SK-N-SH (cell line): ENCODE data around the gene CDKL4. TPM values are rescaled to one million over a fixed set of nuclear protein-coding genes. Genes with fewer than 3 reads are reported as not detected.

Experiments
- CTCF ChIA-PET: fragments of 300-600, 350-600 bp; formaldehyde crosslinking; extraction: SDS; loops from one replicate; lab custom pipeline; 2021; lab: Yijun Ruan, JAX
- POLR2A ChIA-PET: fragments of 350-600 bp; sonication (Branson Sonifier 250); formaldehyde crosslinking; extraction: SDS; loops from one replicate; lab custom pipeline; 2020; ENCODE audit warnings: antibody characterized with exemption, inconsistent platforms; lab: Yijun Ruan, JAX
- DNase-seq: peaks from one replicate; pipeline ENCODE4 v3.0.0; 2012
- H2AFZ ChIP-seq: fragments of 200-600 bp; sonication (generic); 2 replicates; pipeline ENCODE4 v1.8.1; 2016; ENCODE audit warnings: antibody characterized with exemption, mild to moderate bottlenecking, low read depth
- H3F3A ChIP-seq: fragments of 200-600 bp; sonication (generic); replicated peaks from 2 replicates; pipeline ENCODE3; 2016; ENCODE audit warnings: antibody characterized with exemption, mild to moderate bottlenecking; ENCODE audit not compliant: insufficient read depth
- H3K27ac ChIP-seq, 2 experiments: fragments of 200-500 bp in 1 of 2; fragments of 200-600 bp in 1 of 2; sonication (Bioruptor generic) in 1 of 2; sonication (generic), shearing (Covaris generic) in 1 of 2; 2 replicates each; pipeline versions ENCODE4 v1.5.1 to v1.6.1; 2014 to 2016; ENCODE audit warnings: low read depth in 2 of 2, inconsistent platforms in 1 of 2, low read length in 1 of 2, mild to moderate bottlenecking in 1 of 2, mixed read lengths in 1 of 2
- H3K27me3 ChIP-seq: fragments of 200-600 bp; sonication (generic), shearing (Covaris generic); 2 replicates; pipeline ENCODE4 v1.6.1; 2016; ENCODE audit warnings: mixed run types; ENCODE audit not compliant: insufficient read depth
- H3K36me3 ChIP-seq, 2 experiments: fragments of 200-500 bp in 1 of 2; fragments of 200-600 bp in 1 of 2; sonication (Bioruptor generic) in 1 of 2; sonication (generic) in 1 of 2; replicated peaks in 1 of 2; 2 replicates each; pipeline versions ENCODE3 to v1.5.1; 2014 to 2016; ENCODE audit warnings: low read length in 1 of 2, mild to moderate bottlenecking in 1 of 2; ENCODE audit not compliant: insufficient read depth in 2 of 2, control insufficient read depth in 1 of 2
- H3K4me1 ChIP-seq, 2 experiments: fragments of 200-500 bp in 1 of 2; fragments of 200-600 bp in 1 of 2; sonication (Bioruptor generic) in 1 of 2; sonication (generic), shearing (Covaris generic) in 1 of 2; 2 replicates each; pipeline versions ENCODE4 v1.5.1 to v1.6.1; 2014 to 2016; ENCODE audit warnings: low read depth in 1 of 2, low read length in 1 of 2, mixed run types in 1 of 2; ENCODE audit not compliant: insufficient read depth in 2 of 2, control insufficient read depth in 1 of 2
- H3K4me2 ChIP-seq: fragments of 200-600 bp; sonication (generic), shearing (Covaris generic); 2 replicates; pipeline ENCODE4 v1.6.1; 2017; ENCODE audit warnings: mixed run types
- H3K4me3 ChIP-seq, 2 experiments: fragments of 200-500 bp in 1 of 2; fragments of 200-600 bp in 1 of 2; sonication (Bioruptor generic) in 1 of 2; sonication (generic), shearing (Covaris generic) in 1 of 2; 2 replicates each; pipeline versions ENCODE4 v1.5.1 to v1.8.1; 2014 to 2016; ENCODE audit warnings: low read depth in 2 of 2, inconsistent platforms in 1 of 2, low read length in 1 of 2, mild to moderate bottlenecking in 1 of 2, mixed read lengths in 1 of 2, moderate library complexity in 1 of 2
- H3K79me2 ChIP-seq: fragments of 200-600 bp; sonication (generic); 2 replicates; pipeline ENCODE4 v1.8.1; 2017; ENCODE audit warnings: mild to moderate bottlenecking; ENCODE audit not compliant: insufficient read depth
- H3K9ac ChIP-seq: fragments of 200-600 bp; sonication (generic); 2 replicates; pipeline ENCODE4 v1.6.1; 2017; ENCODE audit warnings: mixed run types
- H3K9me2 ChIP-seq: fragments of 200-600 bp; sonication (generic); 2 replicates; pipeline ENCODE4 v1.6.1; 2017; ENCODE audit warnings: mixed run types
- H3K9me3 ChIP-seq: fragments of 200-600 bp; sonication (generic); 2 replicates; pipeline ENCODE4 v1.6.1; 2017; ENCODE audit warnings: mixed run types, mild to moderate bottlenecking, moderate library complexity
- H4K20me1 ChIP-seq: fragments of 200-600 bp; sonication (generic); 2 replicates; pipeline ENCODE4 v1.6.1; 2017; ENCODE audit warnings: mild to moderate bottlenecking, mixed run types; ENCODE audit not compliant: insufficient read depth
- CHD2 ChIP-seq: fragments of 150-350 bp; IDR thresholded peaks from 2 replicates; pipeline ENCODE4 v1.6.1; 2018; ENCODE audit warnings: low read length; ENCODE audit not compliant: partially characterized antibody
- CTCF ChIP-seq: fragments of 200-600 bp; sonication (generic); IDR thresholded peaks from 2 replicates; pipeline ENCODE4 v1.6.1; 2017; ENCODE audit warnings: antibody characterized with exemption, mild to moderate bottlenecking, moderate library complexity
- FOSL2 ChIP-seq: IDR thresholded peaks from 2 replicates; pipeline ENCODE4 v1.4.0; 2012; ENCODE audit warnings: low read depth, mild to moderate bottlenecking, moderate library complexity, borderline replicate concordance
- FOXJ3 ChIP-seq: sonication (generic); formaldehyde crosslinking; IDR thresholded peaks from 2 replicates; pipeline ENCODE4 v1.5.1; 2020; ENCODE audit warnings: mild to moderate bottlenecking, missing genetic modification reagents
- JUND ChIP-seq: IDR thresholded peaks from 2 replicates; pipeline ENCODE4 v1.4.0; 2012
- MAX ChIP-seq: IDR thresholded peaks from 2 replicates; pipeline ENCODE4 v1.4.0; 2012; ENCODE audit warnings: low read depth
- NRF1 ChIP-seq: IDR thresholded peaks from 2 replicates; pipeline ENCODE4 v1.6.1; 2012; ENCODE audit warnings: low read depth, mild to moderate bottlenecking, low read length
- PBX3 ChIP-seq: IDR thresholded peaks from 2 replicates; pipeline ENCODE4; 2012
- TEAD4 ChIP-seq: IDR thresholded peaks from 2 replicates; pipeline ENCODE4 v1.4.0; 2012; ENCODE audit warnings: mild to moderate bottlenecking, borderline replicate concordance; ENCODE audit not compliant: insufficient read depth
- USF2 ChIP-seq: fragments of 150-350 bp; IDR thresholded peaks from 2 replicates; pipeline ENCODE4 v1.6.1; 2017; ENCODE audit warnings: antibody characterized with exemption, low read length, low read depth, borderline replicate concordance
- YY1 ChIP-seq: IDR thresholded peaks from 2 replicates; pipeline ENCODE4 v1.4.0; 2012; ENCODE audit warnings: low read depth, mild to moderate bottlenecking
- ZBTB33 ChIP-seq: IDR thresholded peaks from 2 replicates; pipeline ENCODE4 v1.4.0; 2012; ENCODE audit warnings: low read depth, borderline replicate concordance
- WGBS: methylation state at CpG from one replicate; pipeline ENCODE4 v1.1.6; 2017; ENCODE audit warnings: low lambda C conversion rate; 5-methylcytosine and 5-hydroxymethylcytosine counted together
- polyA plus RNA-seq, 3 experiments: library from polyadenylated mRNA; depleted of rRNA; stranded (reverse); fragments of >200 nt; gene quantifications; 2 replicates each; pipeline ENCODE4 v1.2.3, GENCODE V29; 2012

Gene CDKL4
- polyA plus RNA-seq, 1 of the 3 experiments (the other 2 are of a cell fraction), result 0.81 TPM

- CTCF ChIA-PET, result interaction anchor here (0.7 to 1.2 kb wide), 2 partner anchors 191 to 207 kb away, joined by 3 to 4 read pairs; no protein-coding TSS in a partner anchor
- POLR2A ChIA-PET, result no interaction called here
- H3K9me3 ChIP-seq, result no peaks in the 10 kb centered on the region; the same call in 1 of the 2 replicates
- no peak overlapping the region for H3K4me3 ChIP-seq
- H3K27me3 ChIP-seq, result no peaks in the 10 kb centered on the region
- H3F3A ChIP-seq, result peaks cover 5% of the 10 kb centered on the region
- H3K9me2 ChIP-seq, result no peaks in the 10 kb centered on the region
- H2AFZ ChIP-seq, result no peak overlapping the region
- 93% methylated on average over 3 of the region's 3 CpGs for WGBS
- DNase-seq, result no peak
- TF ChIP-seq CTCF (no peak), PBX3 (no peak), MAX (no peak), JUND (no peak), CHD2 (no peak), NRF1 (no peak), ZBTB33 (no peak), FOXJ3 (CRISPR knock-in tag) (no peak), YY1 (no peak), FOSL2 (no peak), TEAD4 (no peak), USF2 (no peak)
- no peaks in the 10 kb centered on the region for H4K20me1 ChIP-seq
- H3K36me3 ChIP-seq, result peaks cover 51 to 63% of the 10 kb centered on the region in 2 experiments
- H3K4me1 ChIP-seq, result peaks cover 0 to 6% of the 10 kb centered on the region in 2 experiments; a peak in 1 of 4 replicates
- H3K79me2 ChIP-seq, result no peaks in the 10 kb centered on the region
- H3K9ac ChIP-seq, result no peak overlapping the region
- no peak overlapping the region for H3K27ac ChIP-seq
- no peak overlapping the region for H3K4me2 ChIP-seq
Observed at GRCh38 chr2:39266139-39266805, 22.5 kb upstream of the CDKL4 start.
